Activated gamma-delta T cell (primary cell): ENCODE results near the gene DHX34.
"Not testable (repeated sequence)": the region's sequence is repeated elsewhere in the genome, so short reads cannot be mapped to it uniquely, and the experiment has no call there.

Source experiments
- DNase-seq: peaks from one replicate; lab custom pipeline; 2025; lab: John Stamatoyannopoulos, UW

Gene DHX34

DNA sequence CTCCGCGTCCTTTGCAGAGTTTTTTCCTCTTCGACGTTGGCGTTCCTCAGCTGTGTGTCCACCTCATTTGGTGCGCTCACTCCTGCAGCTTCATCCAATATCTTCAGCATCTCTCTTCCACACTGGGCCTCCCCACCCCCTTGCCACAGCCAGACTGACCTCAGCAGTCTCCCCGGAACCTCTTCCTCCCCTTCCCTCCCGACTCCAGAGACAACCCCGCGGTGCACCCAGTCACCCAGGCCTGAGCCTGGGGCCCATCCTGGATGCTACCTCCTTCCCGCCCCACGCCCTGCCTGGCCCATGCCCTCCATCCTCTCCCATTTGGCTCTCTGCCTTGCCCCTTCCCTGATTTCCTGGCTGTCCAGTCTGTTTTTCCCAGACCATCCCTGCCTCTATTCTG is 25.2 kb upstream of the DHX34 start:
- no peak for DNase-seq

DNA sequence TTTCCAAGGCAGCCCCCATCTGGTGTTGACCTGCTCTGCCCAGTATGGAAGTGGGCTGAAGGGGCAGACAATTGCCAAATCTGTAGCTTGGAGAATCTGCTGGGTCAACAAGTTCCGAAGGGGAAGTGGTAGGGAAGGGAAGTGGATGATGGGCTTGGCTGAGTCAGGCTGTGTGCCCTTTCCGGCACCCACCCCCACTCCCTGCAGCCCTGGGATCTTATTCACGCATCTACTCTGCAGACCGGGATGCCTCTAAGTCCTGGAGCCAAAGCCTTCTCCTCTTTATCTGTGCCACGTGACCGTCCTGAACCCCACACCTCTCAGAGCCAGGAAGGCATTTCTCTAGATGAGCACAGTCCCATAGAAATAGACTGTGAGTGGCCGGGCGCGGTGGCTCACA is 24.6 kb upstream of the DHX34 start:
- DNase-seq, result no peak

DNA sequence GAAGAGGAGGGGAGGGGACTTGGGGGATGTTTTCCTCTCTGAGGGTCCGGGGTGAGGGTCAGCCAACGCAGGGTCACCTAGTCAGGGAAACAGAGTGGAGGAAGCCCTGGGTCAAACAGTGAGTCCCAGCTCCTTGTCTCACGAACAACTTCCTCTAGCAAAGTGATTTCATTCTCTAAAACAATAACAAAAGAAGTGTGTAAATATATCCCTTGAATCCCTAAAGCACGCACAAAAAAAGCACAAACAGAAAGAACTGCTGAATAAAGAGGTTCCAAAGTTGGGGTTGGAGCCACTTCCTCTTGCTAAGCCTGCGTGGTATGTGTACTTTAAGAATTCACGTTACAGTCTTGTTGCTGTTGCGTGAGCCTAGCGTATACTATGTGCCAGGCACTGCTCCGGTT is 18.6 kb upstream of the DHX34 start:
- DNase-seq, result no peak

DNA sequence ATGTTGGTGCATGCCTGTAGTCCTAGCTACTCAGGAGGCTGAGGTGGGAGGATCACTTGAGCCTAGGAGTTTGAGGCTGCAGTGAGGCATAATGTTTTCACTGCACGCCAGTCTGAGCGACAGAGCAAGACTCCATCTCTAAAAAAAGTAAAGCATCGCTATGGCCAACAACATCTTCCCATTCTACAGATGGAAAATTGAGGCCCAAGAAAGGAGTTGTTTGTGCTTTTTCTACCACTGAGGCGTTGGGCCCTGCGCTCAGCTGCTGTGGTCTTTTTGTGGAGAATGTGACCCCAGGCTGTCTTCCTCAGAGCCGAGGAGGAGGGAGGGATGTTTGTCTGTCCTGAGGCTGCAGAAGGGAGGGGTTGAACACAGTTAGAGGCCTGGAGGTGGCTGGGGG is 17.6 kb upstream of the DHX34 start:
- no peak for DNase-seq

DNA sequence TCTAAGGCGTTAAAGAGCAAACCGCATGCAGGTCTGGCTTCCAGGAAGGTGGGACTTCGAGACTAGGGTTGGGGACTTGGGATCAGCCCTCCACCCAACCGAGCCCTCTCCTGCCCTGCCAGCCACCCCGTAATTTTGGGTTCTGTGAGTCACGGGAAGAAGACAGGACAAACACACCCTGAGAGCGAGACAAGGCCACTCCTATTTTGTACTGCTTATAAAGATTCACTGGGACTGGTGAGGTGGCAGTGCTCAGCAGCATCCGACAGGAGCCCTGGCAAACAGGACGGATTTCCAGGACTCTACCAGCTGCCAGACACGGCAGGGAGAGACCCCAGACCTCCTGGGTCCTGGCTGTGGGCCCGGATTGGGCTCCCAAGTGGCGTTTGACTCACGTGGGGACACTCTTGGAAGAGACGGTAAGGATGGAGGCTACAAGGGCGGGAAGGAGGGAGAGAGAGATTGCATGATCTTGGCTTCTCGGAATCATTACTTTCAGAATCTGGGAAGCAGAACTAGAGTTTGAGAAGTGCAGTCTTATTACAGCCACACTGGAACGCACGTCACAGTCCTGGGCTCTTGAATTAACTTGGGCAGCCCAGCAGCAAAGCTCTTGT is 17.1 kb upstream of the DHX34 start, which contains the start of gene C5AR2:
TSS of gene C5AR2 (plus strand) at position 245 of the 617 bp plus-strand sequence. CDS start 8,625 bp downstream, outside the sequence.
- no peak for DNase-seq

DNA sequence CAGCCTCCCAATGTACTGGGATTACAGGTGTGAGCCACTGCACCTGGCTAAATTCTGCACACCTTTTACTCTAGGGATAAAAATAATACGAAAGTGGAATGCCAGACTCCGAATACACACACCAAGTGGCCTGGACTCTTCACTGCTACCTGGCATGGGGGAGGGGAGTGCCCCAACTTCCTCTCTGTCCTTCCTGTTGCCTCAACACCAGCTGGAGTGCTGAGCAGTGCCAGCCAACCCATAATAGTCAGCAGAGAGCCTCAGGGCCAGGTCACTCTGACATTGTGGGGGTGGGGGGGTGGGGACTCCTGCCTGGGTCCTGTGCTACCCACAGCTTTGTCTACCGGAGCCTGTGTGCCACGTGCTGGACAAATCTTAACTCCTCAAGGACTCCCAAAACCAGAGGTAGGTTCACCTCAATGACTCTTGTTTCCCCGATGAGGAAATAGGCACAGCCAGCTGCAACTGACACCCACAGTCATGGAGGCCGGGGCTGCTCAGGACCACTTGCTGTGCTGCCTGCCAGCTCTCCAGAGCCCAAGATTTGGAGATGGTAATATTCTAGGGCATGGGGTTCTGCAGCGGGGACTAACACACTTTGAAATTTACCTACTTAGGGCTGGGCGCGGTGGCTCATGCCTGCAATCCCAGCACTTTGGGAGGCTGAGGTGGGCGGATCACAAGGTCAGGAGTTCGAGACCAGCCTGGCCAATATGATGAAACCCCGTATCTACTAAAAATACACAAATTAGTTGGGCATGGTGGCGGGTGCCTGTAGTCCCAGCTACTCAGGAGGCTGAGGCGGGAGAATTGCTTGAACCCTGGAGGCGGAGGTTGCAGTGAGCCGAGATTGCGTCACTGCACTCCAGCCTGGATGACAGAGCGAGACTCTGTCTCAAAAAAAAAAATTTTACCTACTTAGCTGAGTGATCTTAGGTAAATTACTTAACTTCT is 12.1 kb upstream of the DHX34 start:
- DNase-seq, result not testable (repeated sequence)

DNA sequence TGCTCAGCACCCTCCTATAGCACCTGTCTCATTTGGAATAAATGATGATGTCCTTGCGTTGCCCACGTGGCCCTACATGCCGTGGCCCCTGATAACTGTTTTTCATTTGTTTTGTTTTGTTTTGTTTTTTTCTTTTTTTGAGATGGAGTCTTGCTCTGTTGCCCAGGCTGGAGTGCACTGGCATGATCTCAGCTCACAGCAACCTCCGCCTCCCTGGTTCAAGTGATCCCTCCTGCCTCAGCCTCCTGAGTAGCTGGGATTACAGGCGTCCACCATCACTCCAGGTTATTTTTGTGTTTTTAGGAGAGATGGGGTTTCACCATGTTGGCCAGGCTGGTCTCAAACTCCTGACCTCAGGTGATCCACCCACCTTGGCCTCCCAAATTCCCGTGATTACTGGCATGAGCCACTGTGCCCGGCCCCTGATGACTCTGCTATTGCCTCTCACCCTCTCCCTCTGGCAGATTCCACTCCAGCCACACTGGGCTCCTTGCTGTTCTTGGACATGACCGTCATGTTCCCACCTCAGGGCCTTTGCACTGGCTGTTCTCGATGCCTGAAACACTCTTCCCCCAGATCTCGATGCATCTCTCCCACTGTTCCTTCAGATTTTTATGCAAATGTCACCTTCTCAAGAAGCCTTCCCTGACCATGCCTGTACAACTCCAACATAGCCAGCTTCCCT is 9.8 kb upstream of the DHX34 start:
- DNase-seq, result no peak

DNA sequence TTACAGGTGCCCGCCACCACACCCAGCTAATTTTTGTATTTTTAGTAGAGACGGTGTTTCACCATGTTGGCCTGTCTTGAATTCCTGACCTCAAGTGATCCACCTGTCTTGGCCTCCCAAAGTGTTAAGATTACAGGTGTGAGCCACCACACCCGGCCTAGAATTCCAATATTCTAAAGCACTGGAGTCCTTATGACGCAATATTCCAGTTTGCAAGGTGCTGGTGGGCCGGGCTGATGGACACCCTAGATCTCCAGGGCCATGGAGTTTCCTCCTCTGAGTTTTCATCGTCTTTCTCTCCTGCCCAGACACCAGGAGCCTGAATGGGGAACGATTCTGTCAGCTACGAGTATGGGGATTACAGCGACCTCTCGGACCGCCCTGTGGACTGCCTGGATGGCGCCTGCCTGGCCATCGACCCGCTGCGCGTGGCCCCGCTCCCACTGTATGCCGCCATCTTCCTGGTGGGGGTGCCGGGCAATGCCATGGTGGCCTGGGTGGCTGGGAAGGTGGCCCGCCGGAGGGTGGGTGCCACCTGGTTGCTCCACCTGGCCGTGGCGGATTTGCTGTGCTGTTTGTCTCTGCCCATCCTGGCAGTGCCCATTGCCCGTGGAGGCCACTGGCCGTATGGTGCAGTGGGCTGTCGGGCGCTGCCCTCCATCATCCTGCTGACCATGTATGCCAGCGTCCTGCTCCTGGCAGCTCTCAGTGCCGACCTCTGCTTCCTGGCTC is 8.5 kb upstream of the DHX34 start:
- DNase-seq, result no peak

DNA sequence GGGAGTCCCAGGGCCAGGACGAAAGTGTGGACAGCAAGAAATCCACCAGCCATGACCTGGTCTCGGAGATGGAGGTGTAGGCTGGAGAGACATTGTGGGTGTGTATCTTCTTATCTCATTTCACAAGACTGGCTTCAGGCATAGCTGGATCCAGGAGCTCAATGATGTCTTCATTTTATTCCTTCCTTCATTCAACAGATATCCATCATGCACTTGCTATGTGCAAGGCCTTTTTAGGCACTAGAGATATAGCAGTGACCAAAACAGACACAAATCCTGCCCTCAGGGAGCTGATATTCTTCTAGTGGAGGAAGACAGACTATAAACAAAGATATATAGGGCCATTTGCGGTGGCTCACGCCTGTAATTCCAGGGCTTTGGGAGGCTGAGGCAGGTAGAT is 7.4 kb upstream of the DHX34 start:
- DNase-seq, result no peak

DNA sequence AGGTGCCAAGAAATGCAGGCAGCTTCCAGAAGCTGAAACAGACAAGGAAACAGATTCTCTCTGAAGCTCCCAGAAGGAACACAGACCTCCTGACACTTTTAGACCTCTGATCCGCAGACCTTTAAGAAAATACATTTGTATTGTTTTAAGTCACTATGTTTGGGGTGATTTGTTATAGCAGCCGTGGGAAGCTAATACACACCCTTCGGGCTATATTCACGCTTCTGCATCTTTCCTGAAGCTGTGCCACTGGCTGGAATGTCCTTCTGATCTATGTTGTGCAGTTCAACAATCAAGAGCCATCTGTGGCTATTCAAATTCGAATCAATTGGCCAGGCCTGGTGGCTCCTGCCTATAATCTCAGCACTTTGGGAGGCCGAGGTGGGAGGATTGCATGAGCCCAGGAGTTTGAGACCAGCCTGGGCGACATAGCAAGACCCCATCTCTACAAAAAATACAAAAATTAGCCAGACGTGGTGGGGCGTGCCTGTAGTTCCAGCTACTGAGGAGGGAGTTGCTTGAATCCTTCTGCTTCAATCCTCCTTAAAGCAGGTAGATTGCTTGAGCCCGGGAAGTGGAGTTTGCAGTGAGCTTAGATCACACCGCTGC is 5.8 kb upstream of the DHX34 start:
- DNase-seq, result no peak

DNA sequence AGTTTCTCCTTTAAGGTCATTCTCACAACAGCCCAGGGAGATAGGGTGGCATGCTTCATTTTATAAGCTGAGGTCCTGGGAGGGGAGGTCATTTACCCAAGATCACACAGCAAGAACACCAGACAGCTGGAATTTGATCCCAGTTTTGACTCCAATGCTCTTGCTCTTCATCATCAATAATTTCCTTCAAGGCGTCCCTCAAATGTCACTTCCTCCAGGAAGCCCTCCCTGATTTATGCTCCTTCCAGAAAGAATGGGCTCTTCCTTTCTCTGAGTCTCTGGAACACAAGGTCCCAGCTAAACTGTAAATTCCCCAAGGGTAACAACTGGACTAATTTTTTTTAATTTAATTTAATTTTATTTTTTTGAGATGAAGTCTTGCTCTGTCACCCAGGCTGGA is 4.7 kb upstream of the DHX34 start:
- no peak for DNase-seq

DNA sequence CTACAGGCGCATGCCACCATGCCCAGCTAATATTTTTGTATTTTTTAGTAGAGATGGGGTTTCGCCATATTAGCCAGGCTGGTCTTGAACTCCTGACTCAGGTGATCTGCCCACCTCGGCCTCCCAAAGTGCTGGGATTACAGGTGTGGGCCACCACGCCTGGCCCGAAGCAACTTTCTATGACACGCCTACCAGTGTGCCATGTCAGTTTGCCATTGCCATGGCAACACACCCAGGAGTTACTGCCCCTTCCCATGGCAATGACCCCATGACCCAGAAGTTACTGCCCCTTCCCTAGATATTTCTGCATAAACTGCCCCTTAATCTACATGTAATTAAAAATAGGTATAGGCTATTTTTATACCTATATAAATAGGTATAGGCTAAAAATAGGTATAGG is 3.1 kb upstream of the DHX34 start:
- not testable (repeated sequence) for DNase-seq

DNA sequence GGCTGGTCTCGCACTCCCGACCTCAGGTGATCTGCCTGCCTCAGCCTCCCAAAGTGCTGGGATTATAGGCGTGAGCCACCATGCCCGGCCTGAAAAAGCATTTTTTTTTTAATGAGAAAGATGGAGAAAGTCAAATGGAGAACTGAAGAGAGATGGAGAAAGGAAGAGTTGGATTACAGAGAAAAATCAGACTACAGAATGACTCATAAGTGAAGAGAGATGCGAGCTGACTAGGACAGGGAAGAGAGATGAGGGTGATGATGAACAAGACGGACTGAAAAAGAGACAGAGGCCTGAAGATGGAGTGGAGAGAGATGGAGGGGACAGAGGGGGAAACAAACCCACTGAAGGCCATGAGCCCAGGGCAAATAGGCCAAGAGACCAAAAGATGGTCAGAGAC is 1.5 kb downstream of the DHX34 start:
- DNase-seq, result no peak

DNA sequence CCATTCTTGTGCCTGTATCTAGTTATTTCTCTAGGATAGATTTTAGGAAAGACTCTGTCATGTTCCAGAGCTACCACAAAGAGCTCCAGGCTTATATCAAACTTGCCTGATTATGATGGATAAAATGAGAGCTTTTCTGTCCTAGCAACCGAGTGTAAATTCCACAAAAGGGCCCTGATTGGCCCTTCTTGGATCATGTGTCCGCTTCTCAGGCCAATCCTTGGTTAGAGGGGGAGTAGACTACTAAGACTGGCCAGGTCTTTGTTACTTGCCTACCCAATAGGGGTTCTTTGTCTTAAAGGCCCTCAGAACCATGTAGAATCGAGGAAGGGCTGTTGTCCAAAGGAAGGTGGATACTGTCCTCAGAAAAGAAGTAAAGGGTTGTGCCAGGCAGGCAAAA is 2.4 kb downstream of the DHX34 start:
- no peak for DNase-seq

DNA sequence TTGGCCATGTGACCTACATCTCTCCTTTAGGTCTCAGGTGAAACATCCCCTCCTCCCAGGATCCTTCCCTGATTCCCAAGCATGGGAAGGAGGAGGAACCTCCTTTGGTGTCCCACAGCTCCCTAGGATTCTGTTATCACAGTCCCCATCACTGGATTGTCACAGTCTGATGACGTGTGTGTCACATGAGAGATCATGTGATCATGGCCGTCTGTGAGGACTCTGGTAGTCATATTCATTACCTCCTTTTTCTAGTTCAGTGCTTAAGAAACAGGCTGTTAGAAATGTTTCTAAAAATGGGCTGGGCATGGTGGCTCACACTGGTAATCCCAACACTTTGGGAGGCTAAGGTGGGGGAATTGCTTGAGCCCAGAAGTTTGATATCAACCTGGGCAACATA is 3.0 kb downstream of the DHX34 start:
- no peak for DNase-seq

DNA sequence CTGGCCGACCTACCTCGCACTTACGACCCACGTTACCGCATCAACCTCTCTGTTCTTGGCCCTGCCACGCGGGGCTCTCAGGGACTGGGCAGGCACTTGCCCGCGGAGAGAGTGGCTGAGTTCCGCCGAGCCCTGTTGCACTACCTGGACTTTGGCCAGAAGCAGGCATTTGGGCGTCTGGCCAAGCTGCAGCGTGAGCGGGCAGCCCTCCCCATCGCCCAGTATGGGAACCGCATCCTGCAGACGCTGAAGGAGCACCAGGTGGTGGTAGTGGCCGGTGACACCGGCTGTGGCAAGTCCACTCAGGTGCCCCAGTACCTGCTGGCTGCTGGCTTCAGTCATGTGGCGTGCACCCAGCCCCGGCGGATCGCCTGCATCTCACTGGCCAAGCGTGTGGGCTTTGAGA is 4.2 kb downstream of the DHX34 start:
- no peak for DNase-seq

DNA sequence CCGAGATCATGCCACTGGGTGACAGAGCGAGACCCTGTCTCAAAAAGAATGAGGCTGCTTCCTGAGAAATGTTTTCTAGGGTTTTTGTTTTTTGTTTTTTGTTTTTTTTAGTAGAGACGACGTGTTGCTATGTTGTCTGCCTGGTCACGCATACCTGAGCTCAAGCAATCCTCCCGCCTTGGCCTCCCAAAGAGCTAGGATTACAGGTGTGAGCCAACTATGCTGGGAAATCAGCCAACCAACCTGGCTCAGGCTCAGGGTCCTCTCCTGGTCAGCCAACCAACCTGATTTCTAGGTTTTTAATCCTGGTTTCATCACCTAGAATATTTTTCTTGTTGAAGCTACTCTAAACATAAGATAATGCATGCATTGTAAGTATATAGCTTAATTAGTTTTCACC is 7.8 kb downstream of the DHX34 start:
- no peak for DNase-seq

DNA sequence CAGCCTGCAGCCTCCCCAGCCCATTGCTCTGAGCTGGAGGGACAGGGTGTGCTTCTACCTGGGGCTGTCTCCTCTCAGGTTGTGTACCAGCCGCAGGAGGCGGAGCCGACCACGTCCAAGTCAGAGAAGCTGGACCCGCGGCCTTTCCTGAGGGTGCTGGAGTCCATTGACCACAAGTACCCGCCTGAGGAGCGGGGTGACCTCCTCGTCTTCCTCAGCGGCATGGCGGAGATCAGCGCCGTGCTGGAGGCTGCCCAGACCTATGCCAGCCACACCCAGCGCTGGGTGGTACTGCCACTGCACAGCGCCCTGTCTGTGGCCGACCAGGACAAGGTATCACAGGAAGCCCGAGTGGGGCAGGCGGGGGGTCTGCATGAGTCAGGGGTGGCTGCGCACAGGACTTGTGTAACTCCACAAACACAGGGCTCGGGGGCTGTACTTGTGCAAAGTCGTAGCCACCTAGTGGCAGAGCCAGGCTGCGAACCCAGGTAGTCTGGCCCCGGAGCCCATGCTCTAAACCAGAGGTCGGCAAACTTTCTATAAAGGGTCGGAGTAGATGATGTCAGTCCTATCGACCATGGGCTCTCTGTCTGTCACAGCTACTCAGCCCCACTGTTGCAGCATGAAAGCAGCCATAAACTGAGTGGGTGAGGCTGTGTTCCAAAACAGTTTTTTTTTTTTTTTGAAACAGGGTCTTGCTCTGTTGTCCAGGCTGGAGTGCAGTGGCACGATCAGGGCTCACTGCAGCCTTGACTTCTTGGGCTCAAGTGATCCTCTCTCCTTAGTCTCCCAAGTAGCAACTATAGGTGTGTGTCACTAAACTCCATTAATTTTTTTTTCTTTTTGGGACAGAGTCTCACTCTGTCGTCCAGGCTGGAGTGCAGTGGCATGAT is 8.9 kb downstream of the DHX34 start:
- DNase-seq, result no peak

DNA sequence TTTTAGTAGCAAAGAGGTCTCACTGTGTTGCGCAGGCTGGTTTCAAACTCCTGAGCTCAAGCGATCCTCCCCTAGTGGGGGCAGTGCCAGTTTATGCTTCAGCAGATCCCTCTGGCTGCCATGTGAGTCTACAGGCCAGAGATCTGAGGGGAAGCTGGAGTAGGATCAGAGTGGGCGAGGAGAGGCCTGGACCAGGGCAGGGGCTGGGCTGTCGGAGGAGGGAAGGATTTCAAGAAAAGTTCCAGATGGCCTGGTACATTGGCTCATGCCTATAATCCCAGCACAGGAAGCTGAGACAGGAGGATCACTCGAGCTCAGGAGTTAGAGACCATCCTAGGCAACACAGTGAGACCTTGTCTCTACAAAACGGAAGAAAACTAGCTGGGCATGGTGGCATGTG is 9.8 kb downstream of the DHX34 start:
- DNase-seq, result no peak

DNA sequence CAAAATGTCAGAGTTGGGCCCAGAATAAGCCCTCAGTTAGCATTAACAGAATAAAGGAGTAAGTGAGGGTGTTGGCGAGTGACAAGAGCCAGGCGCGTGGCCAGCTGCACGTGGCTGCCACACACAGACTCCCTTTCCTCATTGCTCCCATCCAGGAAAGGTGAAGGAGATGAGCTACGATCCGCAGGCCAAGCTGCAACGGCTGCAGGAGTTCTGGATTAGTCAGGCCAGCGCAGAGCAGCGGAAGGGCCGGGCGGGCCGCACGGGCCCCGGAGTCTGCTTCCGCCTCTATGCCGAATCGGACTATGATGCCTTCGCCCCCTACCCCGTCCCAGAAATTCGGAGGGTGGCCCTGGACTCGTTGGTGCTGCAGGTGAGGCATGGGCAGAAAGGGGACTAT is 13.2 kb downstream of the DHX34 start:
- no peak for DNase-seq
